Esophagus muscularis mucosa (tissue), 4 donors: ENCODE measurements around the gene IL4R.

Source experiments
- EP300 ChIP-seq: sonication (generic); formaldehyde crosslinking; IDR thresholded peaks from one replicate; pipeline ENCODE4 v1.6.1; 2017; ENCODE audit warnings: antibody characterized with exemption
- POLR2A ChIP-seq: fragments of 450-650 bp; IDR thresholded peaks from one replicate; pipeline ENCODE4 v1.6.1; 2017; ENCODE audit warnings: antibody characterized with exemption, moderate library complexity, mild to moderate bottlenecking, low read depth
- POLR2AphosphoS5 ChIP-seq, 2 donors: sonication (generic); formaldehyde crosslinking; IDR thresholded peaks; one replicate each; pipeline ENCODE4 v1.6.1; 2017; ENCODE audit warnings: antibody characterized with exemption in 2 of 2
- TF ChIP-seq, protein P1 (sequence below), 3 experiments: fragments of 200-600 bp in 2 of 3; fragments of 450-650 bp in 1 of 3; sonication (generic) in 2 of 3; IDR thresholded peaks; one replicate each; pipeline ENCODE4 v1.5.1; 2017 to 2019; ENCODE audit warnings: antibody characterized with exemption in 3 of 3, mild to moderate bottlenecking in 2 of 3, moderate library complexity in 1 of 3

- TF ChIP-seq, protein P1, sequence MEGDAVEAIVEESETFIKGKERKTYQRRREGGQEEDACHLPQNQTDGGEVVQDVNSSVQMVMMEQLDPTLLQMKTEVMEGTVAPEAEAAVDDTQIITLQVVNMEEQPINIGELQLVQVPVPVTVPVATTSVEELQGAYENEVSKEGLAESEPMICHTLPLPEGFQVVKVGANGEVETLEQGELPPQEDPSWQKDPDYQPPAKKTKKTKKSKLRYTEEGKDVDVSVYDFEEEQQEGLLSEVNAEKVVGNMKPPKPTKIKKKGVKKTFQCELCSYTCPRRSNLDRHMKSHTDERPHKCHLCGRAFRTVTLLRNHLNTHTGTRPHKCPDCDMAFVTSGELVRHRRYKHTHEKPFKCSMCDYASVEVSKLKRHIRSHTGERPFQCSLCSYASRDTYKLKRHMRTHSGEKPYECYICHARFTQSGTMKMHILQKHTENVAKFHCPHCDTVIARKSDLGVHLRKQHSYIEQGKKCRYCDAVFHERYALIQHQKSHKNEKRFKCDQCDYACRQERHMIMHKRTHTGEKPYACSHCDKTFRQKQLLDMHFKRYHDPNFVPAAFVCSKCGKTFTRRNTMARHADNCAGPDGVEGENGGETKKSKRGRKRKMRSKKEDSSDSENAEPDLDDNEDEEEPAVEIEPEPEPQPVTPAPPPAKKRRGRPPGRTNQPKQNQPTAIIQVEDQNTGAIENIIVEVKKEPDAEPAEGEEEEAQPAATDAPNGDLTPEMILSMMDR (IDR thresholded peaks at IDR 0.05), result no peak
- TF ChIP-seq EP300 (no peak), POLR2A (no peak), POLR2AphosphoS5 (IDR thresholded peaks at IDR 0.05) (no peak)
Measured at GRCh38 chr16:27304102-27304501, 9.7 kb upstream of the IL4R start.
